Lung (tissue), 12 donors: ENCODE results near the gene RPL27. TPM values are rescaled to one million over a fixed set of nuclear protein-coding genes. Genes with fewer than 3 reads are reported as not detected.
A peak's percentile ranks its signal among the peaks of the same experiment; 100 is the strongest.

Experiments used
- ATAC-seq: fragments of 200-7000 bp; cut with Tn5 transposase; one replicate; pipeline ENCODE4 v1.9.1; 2020; ENCODE audit warnings: moderate number of reproducible peaks; ENCODE audit not compliant: insufficient read depth, low FRiP score
- DNase-seq, 3 donors: peaks; one replicate each; pipeline ENCODE4 v3.0.0-alpha.2; 2013 to 2017
- H3K27ac ChIP-seq, 2 donors: one replicate each; pipeline ENCODE4 v1.5.1; 2013; ENCODE audit warnings: mild to moderate bottlenecking in 2 of 2, moderate library complexity in 2 of 2, control low read depth in 1 of 2, inconsistent platforms in 1 of 2, low read depth in 1 of 2, low read length in 1 of 2
- H3K27me3 ChIP-seq, 3 donors: one replicate each; pipeline ENCODE4 v1.5.1; 2013; ENCODE audit warnings: low read length in 2 of 3; ENCODE audit not compliant: control insufficient read depth in 3 of 3, insufficient read depth in 3 of 3
- H3K36me3 ChIP-seq, 4 donors: one replicate each; pipeline ENCODE4 v1.5.1; 2013; ENCODE audit warnings: low read length in 4 of 4, mild to moderate bottlenecking in 1 of 4, moderate library complexity in 1 of 4; ENCODE audit not compliant: control insufficient read depth in 4 of 4, insufficient read depth in 4 of 4
- H3K4me1 ChIP-seq, 5 donors: one replicate each; pipeline ENCODE4 v1.5.1; 2013; ENCODE audit warnings: low read length in 5 of 5, mild to moderate bottlenecking in 2 of 5, moderate library complexity in 1 of 5; ENCODE audit not compliant: control insufficient read depth in 5 of 5, insufficient read depth in 5 of 5
- H3K4me3 ChIP-seq: one replicate; pipeline ENCODE4 v1.5.1; 2013; ENCODE audit warnings: mild to moderate bottlenecking, control low read depth, moderate library complexity
- H3K9ac ChIP-seq, 2 donors: one replicate each; pipeline ENCODE4 v1.5.1; 2013; ENCODE audit warnings: low read length in 2 of 2, control low read depth in 1 of 2; ENCODE audit not compliant: insufficient read depth in 1 of 2
- H3K9me3 ChIP-seq, 4 donors: one replicate each; pipeline ENCODE4 v1.5.1; 2013; ENCODE audit warnings: low read length in 3 of 4, mild to moderate bottlenecking in 1 of 4, moderate library complexity in 1 of 4; ENCODE audit not compliant: control insufficient read depth in 4 of 4, insufficient read depth in 3 of 4
- CTCF ChIP-seq: IDR thresholded peaks from 2 replicates; pipeline ENCODE4 v1.5.1; 2012; ENCODE audit warnings: mild to moderate bottlenecking; ENCODE audit errors: control extremely low read depth, extremely low read depth
- WGBS, 2 donors: extraction: QIAGEN DNeasy Blood & Tissue Kit; methylation state at CpG; one replicate each; pipeline ENCODE4 v1.1.7; 2013; 5-methylcytosine and 5-hydroxymethylcytosine counted together
- polyA plus RNA-seq, 2 donors: library from polyadenylated mRNA; stranded (reverse); fragments of 200-250 nt; gene quantifications; one replicate each; pipeline ENCODE4 v1.2.1, GENCODE V29; 2013
- total RNA-seq, 2 donors: library from RNA; depleted of rRNA in 1 of 2; stranded (reverse); fragments of >200 nt in 1 of 2; gene quantifications; one replicate each; pipeline ENCODE4 v1.2.1, GENCODE V29; 2014 to 2021
- donor health status: control.
- donor health status: control.
- donor health status: Bipolar disorder and iron deficiency.
- donor health status: healthy.
- donor health status: DM: yes; HTN: yes; CAD: no.

Gene RPL27
- total and polyA plus RNA-seq, 4 donors: 665 to 3,245 (median 1,584) TPM

- H3K27ac ChIP-seq: peak within 1 kb of the TSS; percentile 90 to 91
- peak within 1 kb of the TSS; percentile 70 to 82 for H3K9ac ChIP-seq
- H3K9me3 ChIP-seq: no peaks in the 10 kb centered on the region
- peaks cover 0 to 23% (median 10%) of the 10 kb centered on the region in 5 donors for H3K4me1 ChIP-seq
- peaks cover 0 to 3% (median 0%) of the 10 kb centered on the region in 4 donors for H3K36me3 ChIP-seq
- no peaks in the 10 kb centered on the region for H3K27me3 ChIP-seq
- TF ChIP-seq CTCF: no peak
- H3K4me3 ChIP-seq: peak within 1 kb of the TSS; percentile 96
- WGBS, 2 donors: 33 to 38% methylated on average over 21 of the region's 21 CpGs
- peak in 2 of 3 donors; percentile 58 to 69 for DNase-seq
- ATAC-seq: no peak
These were observed 18.5 kb upstream of the RPL27 start, which contains the start of gene PTGES3L for GRCh38 chr17:42979511-42980273. Gene PTGES3L (minus strand): TSS chr17:42980080. CDS start chr17:42980053, 27 bp downstream.

GRCh38 chr17:42980274-42980765, 17.9 kb upstream of the RPL27 start, which contains the start of gene RUNDC1:
Gene RUNDC1 (plus strand): TSS chr17:42980565. CDS start chr17:42980577, 12 bp downstream.
- WGBS, 2 donors: 0% methylated on average over 31 to 39 of the region's 39 CpGs
- ATAC-seq: peak; percentile 89
- peak within 1 kb of the TSS; percentile 96 for H3K4me3 ChIP-seq
- no peaks in the 10 kb centered on the region for H3K27me3 ChIP-seq
- no peaks in the 10 kb centered on the region for H3K9me3 ChIP-seq
- H3K27ac ChIP-seq: peak within 1 kb of the TSS; percentile 90 to 91
- peak; percentile 89 to 92 (median 90) for DNase-seq
- peaks cover 0 to 23% (median 10%) of the 10 kb centered on the region in 5 donors for H3K4me1 ChIP-seq
- peak within 1 kb of the TSS; percentile 70 to 82 for H3K9ac ChIP-seq
- TF ChIP-seq CTCF: no peak
- peaks cover 0 to 4% (median 2%) of the 10 kb centered on the region in 4 donors for H3K36me3 ChIP-seq

GRCh38 chr17:42980766-42981397, 17.3 kb upstream of the RPL27 start:
- WGBS, 2 donors: 1% methylated on average over 50 to 67 of the region's 67 CpGs
- ATAC-seq: peak; percentile 77

More at GRCh38 chr17:42980766-42981397, 17.3 kb upstream of the RPL27 start:
- no peak for TF ChIP-seq CTCF
- Histone ChIP-seq H3K27me3 (no peaks in the 10 kb centered on the region), H3K9ac (peak overlapping the region; percentile 69 to 70), H3K9me3 (no peaks in the 10 kb centered on the region), H3K4me3 (peak overlapping the region; percentile 96), H3K36me3 (peaks cover 0 to 7% (median 3%) of the 10 kb centered on the region in 4 donors), H3K4me1 (peaks cover 0 to 23% (median 10%) of the 10 kb centered on the region in 5 donors), H3K27ac (peak overlapping the region; percentile 90 to 91)
- DNase-seq: peak; percentile 38 to 40 (median 38)
